Measurements from ENCODE around the gene PLA2G12B. TPM values are rescaled to one million over a fixed set of nuclear protein-coding genes. Genes with fewer than 3 reads are reported as not detected.

Gene PLA2G12B
- total RNA-seq, 1 experiment from 2014 or later = not detected

- no peak overlapping the region for H3K4me3 ChIP-seq (ENCODE audit: low read length)
- H4K20me1 ChIP-seq (ENCODE audit: low read length) = no peaks in the 10 kb centered on the region
- no peak overlapping the region for H3K4me2 ChIP-seq (ENCODE audit: low read length)
- H3K9me3 ChIP-seq (ENCODE audit: low read length) = no peaks in the 10 kb centered on the region
- no peaks in the 10 kb centered on the region for H3K9me2 ChIP-seq (replicated peaks; ENCODE audit: low read length)
- ChIA-PET CTCF (no interaction called here), POLR2A (ENCODE audit: unreplicated experiment) (no interaction called here)
- no peak overlapping the region for H3K27ac ChIP-seq (ENCODE audit: low read length)
- no peaks in the 10 kb centered on the region for H3K4me1 ChIP-seq (ENCODE audit: insufficient read depth, low read length)
- H3K27me3 ChIP-seq (ENCODE audit: low read length) = peaks cover 36% of the 10 kb centered on the region
- H3K79me2 ChIP-seq (ENCODE audit: low read length) = no peaks in the 10 kb centered on the region
- TF ChIP-seq EZH2phosphoT487 (IDR thresholded peaks at IDR 0.05; ENCODE audit: borderline replicate concordance, low read length) (no peak), EZH2 (IDR thresholded peaks at IDR 0.05; ENCODE audit: low read length, unreplicated experiment) (no peak), CTCF (conservative IDR thresholded peaks at IDR 0.05; ENCODE audit: low read depth, low read length) (no peak)
- no peak overlapping the region for H2AFZ ChIP-seq (ENCODE audit: low read length)
- H3F3A ChIP-seq (ENCODE audit: low read length, unreplicated experiment) = no peaks in the 10 kb centered on the region
- intact Hi-C loops (cut with micrococcal nuclease) = no loop called here
- no peak overlapping the region for H3K9ac ChIP-seq (ENCODE audit: low read length)
- no peaks in the 10 kb centered on the region for H3K36me3 ChIP-seq (ENCODE audit: low read depth, low read length)
- BruUV-seq (replicated peaks) = no TSS peak
- ATAC-seq (no peak), DNase-seq (no peak)
Observed at GRCh38 chr10:72928798-72929197, 25.8 kb downstream of the PLA2G12B start.

GRCh38 chr10:72927485-72927884, 27.1 kb downstream of the PLA2G12B start:
- Histone ChIP-seq H3K79me2 (ENCODE audit: low read length) (no peaks in the 10 kb centered on the region), H2AFZ (ENCODE audit: low read length) (no peak overlapping the region), H3K36me3 (ENCODE audit: low read depth, low read length) (no peaks in the 10 kb centered on the region), H3K4me1 (ENCODE audit: insufficient read depth, low read length) (no peaks in the 10 kb centered on the region), H3K9ac (ENCODE audit: low read length) (no peak overlapping the region), H3K4me2 (ENCODE audit: low read length) (no peak overlapping the region), H3K27ac (ENCODE audit: low read length) (no peak overlapping the region), H3F3A (ENCODE audit: low read length, unreplicated experiment) (no peaks in the 10 kb centered on the region), H3K27me3 (ENCODE audit: low read length) (peaks cover 49% of the 10 kb centered on the region), H4K20me1 (ENCODE audit: low read length) (no peaks in the 10 kb centered on the region), H3K4me3 (ENCODE audit: low read length) (no peak overlapping the region), H3K9me2 (replicated peaks; ENCODE audit: low read length) (no peaks in the 10 kb centered on the region), H3K9me3 (ENCODE audit: low read length) (no peaks in the 10 kb centered on the region)
- no peak for TF ChIP-seq EZH2 (IDR thresholded peaks at IDR 0.05; ENCODE audit: low read length, unreplicated experiment)
- no peak for TF ChIP-seq EZH2phosphoT487 (IDR thresholded peaks at IDR 0.05; ENCODE audit: borderline replicate concordance, low read length)
- no peak for TF ChIP-seq CTCF (conservative IDR thresholded peaks at IDR 0.05; ENCODE audit: low read depth, low read length)
- ATAC-seq = no peak
- CTCF ChIA-PET = no interaction called here
- POLR2A ChIA-PET (ENCODE audit: unreplicated experiment) = interaction anchor here (0.7 kb wide), 1 partner anchor 9 kb away, joined by 6 read pairs; no protein-coding TSS in a partner anchor
- no peak for DNase-seq
- no TSS peak for BruUV-seq (replicated peaks)
- intact Hi-C loops (cut with micrococcal nuclease) = no loop called here

- POLR2A ChIA-PET (ENCODE audit: unreplicated experiment) = no interaction called here
- BruUV-seq (replicated peaks) = no TSS peak
Observed at GRCh38 chr10:72925951-72926465, 28.6 kb downstream of the PLA2G12B start.

More at GRCh38 chr10:72925951-72926465, 28.6 kb downstream of the PLA2G12B start:
- no peaks in the 10 kb centered on the region for H3K36me3 ChIP-seq (ENCODE audit: low read depth, low read length)
- no peak overlapping the region for H3K4me3 ChIP-seq (ENCODE audit: low read length)
- TF ChIP-seq EZH2 (IDR thresholded peaks at IDR 0.05; ENCODE audit: low read length, unreplicated experiment) (no peak), CTCF (conservative IDR thresholded peaks at IDR 0.05; ENCODE audit: low read depth, low read length) (0 out of 2 replicates have a peak, but pooled peaks have one; percentile 14), EZH2phosphoT487 (IDR thresholded peaks at IDR 0.05; ENCODE audit: borderline replicate concordance, low read length) (no peak)
- peak; percentile 56 for ATAC-seq
- no peaks in the 10 kb centered on the region for H3K9me2 ChIP-seq (replicated peaks; ENCODE audit: low read length)
- no peak overlapping the region for H2AFZ ChIP-seq (ENCODE audit: low read length)
- peaks cover 3% of the 10 kb centered on the region for H3K9me3 ChIP-seq (ENCODE audit: low read length)
- DNase-seq = no peak
- no peaks in the 10 kb centered on the region for H3K4me1 ChIP-seq (ENCODE audit: insufficient read depth, low read length)
- no peaks in the 10 kb centered on the region for H3F3A ChIP-seq (ENCODE audit: low read length, unreplicated experiment)
- H3K79me2 ChIP-seq (ENCODE audit: low read length) = no peaks in the 10 kb centered on the region
- H3K4me2 ChIP-seq (ENCODE audit: low read length) = no peak overlapping the region
- H3K9ac ChIP-seq (ENCODE audit: low read length) = no peak overlapping the region
- peaks cover 58% of the 10 kb centered on the region for H3K27me3 ChIP-seq (ENCODE audit: low read length)
- CTCF ChIA-PET = no interaction called here
- H4K20me1 ChIP-seq (ENCODE audit: low read length) = no peaks in the 10 kb centered on the region
- intact Hi-C loops (cut with micrococcal nuclease) = no loop called here
- no peak overlapping the region for H3K27ac ChIP-seq (ENCODE audit: low read length)

Data from PC-3 (cell line).